PC-9 (cell line): ENCODE data around the gene INSL4. TPM values are rescaled to one million over a fixed set of nuclear protein-coding genes. Genes with fewer than 3 reads are reported as not detected.

Experiments
- BruUV-seq: library from RNA; stranded (reverse); fragments of 400-500 nt; replicated peaks from 2 replicates; lab custom pipeline; 2021; lab: Mats Ljungman, UMichigan
- CTCF ChIA-PET: fragments of 300-600 bp; sonication (Branson Sonifier 250); formaldehyde crosslinking; loops from one replicate; lab custom pipeline; 2022; ENCODE audit warnings: antibody characterized with exemption; lab: Charles Lee
- POLR2A ChIA-PET: fragments of 300-600 bp; sonication (Branson Sonifier 250); formaldehyde crosslinking; loops from one replicate; lab custom pipeline; 2022; ENCODE audit warnings: antibody characterized with exemption; ENCODE audit not compliant: unreplicated experiment; lab: Charles Lee
- DNase-seq, 2 experiments: peaks; one replicate each; pipeline versions ENCODE4 v3.0.0 to v3.0.0-alpha.2; 2015 to 2022; ENCODE audit warnings: mixed read lengths in 1 of 2
- H2AFZ ChIP-seq: fragments of 200-600 bp; sonication (generic); 2 replicates; pipeline ENCODE4 v1.8.1; 2017; ENCODE audit warnings: antibody characterized with exemption
- H3F3A ChIP-seq: fragments of 200-600 bp; sonication (generic); 2 replicates; pipeline ENCODE4 v1.8.1; 2017; ENCODE audit warnings: antibody characterized with exemption, mild to moderate bottlenecking, low read depth; ENCODE audit not compliant: insufficient read depth
- H3K27ac ChIP-seq: fragments of 200-600 bp; sonication (generic); 2 replicates; pipeline ENCODE4 v1.6.1; 2016; ENCODE audit warnings: mixed run types
- H3K27me3 ChIP-seq: fragments of 200-600 bp; sonication (generic); 2 replicates; pipeline ENCODE4 v1.6.1; 2016; ENCODE audit warnings: low read depth, mixed run types; ENCODE audit not compliant: insufficient read depth
- H3K36me3 ChIP-seq: fragments of 200-600 bp; sonication (generic); 2 replicates; pipeline ENCODE4 v1.6.1; 2016; ENCODE audit warnings: low read depth, mixed run types
- H3K4me1 ChIP-seq: fragments of 200-600 bp; sonication (generic); replicated peaks from 2 replicates; pipeline ENCODE4 v1.6.1; 2016; ENCODE audit warnings: mixed run types; ENCODE audit not compliant: insufficient read depth
- H3K4me2 ChIP-seq: fragments of 200-600 bp; sonication (generic); 2 replicates; pipeline ENCODE4 v1.6.1; 2017; ENCODE audit warnings: mixed run types
- H3K4me3 ChIP-seq: fragments of 200-600 bp; sonication (generic); 2 replicates; pipeline ENCODE4 v1.6.1; 2016; ENCODE audit warnings: mixed run types
- H3K79me2 ChIP-seq: fragments of 200-600 bp; sonication (generic); 2 replicates; pipeline ENCODE4 v1.6.1; 2017; ENCODE audit warnings: low read depth, mixed run types
- H3K9me2 ChIP-seq: fragments of 200-600 bp; sonication (generic); 2 replicates; pipeline ENCODE4 v1.8.1; 2017; ENCODE audit warnings: mild to moderate bottlenecking; ENCODE audit not compliant: insufficient read depth
- H3K9me3 ChIP-seq: fragments of 200-600 bp; sonication (generic); 2 replicates; pipeline ENCODE4 v1.8.1; 2016; ENCODE audit warnings: low read depth; ENCODE audit not compliant: insufficient read depth
- H4K20me1 ChIP-seq: fragments of 200-600 bp; sonication (generic); 2 replicates; pipeline ENCODE4 v1.8.1; 2017; ENCODE audit not compliant: insufficient read depth
- EZH2 ChIP-seq: fragments of 200-600 bp; sonication (generic); IDR thresholded peaks from 2 replicates; pipeline ENCODE4 v1.8.0; 2017; ENCODE audit warnings: antibody characterized with exemption, low read depth
- intact Hi-C: fragments of 100-400 bp; cut with micrococcal nuclease; formaldehyde crosslinking; loops from one replicate; pipeline ENCODE4 v1.10.0; 2022; ENCODE audit not compliant: unreplicated experiment
- total RNA-seq: library from RNA; stranded (reverse); gene quantifications from 2 replicates; pipeline ENCODE4 v1.2.3, GENCODE V29; 2021
- TF ChIP-seq, protein P1 (sequence below): fragments of 200-600 bp; sonication (generic); conservative IDR thresholded peaks from 2 replicates; pipeline ENCODE4 v1.6.1; 2017; ENCODE audit warnings: mixed run types, antibody characterized with exemption, mild to moderate bottlenecking, moderate library complexity

Gene INSL4
- total RNA-seq, 1 experiment from 2014 or later = not detected

DNA sequence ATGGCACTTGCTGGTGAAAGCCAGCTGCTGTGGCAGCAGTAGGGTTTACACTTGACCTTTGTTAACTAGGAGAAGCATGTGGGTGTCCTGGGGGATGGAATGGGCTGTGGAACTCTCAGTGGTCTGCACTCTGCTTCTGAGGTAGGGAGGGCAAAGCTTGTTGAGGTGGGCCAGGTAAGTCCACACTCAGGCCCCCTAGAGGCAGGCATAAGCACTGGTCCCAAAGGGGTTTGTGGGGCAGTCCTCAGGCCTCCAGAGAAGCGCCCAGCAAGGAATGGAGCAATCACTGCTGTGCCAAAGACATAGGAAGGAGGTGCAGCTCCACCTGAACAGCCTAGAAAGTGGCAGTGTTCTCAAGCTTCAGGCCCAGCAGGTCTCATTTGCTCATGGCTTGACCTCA is 34.7 kb downstream of the INSL4 start:
- TF ChIP-seq, protein P1, sequence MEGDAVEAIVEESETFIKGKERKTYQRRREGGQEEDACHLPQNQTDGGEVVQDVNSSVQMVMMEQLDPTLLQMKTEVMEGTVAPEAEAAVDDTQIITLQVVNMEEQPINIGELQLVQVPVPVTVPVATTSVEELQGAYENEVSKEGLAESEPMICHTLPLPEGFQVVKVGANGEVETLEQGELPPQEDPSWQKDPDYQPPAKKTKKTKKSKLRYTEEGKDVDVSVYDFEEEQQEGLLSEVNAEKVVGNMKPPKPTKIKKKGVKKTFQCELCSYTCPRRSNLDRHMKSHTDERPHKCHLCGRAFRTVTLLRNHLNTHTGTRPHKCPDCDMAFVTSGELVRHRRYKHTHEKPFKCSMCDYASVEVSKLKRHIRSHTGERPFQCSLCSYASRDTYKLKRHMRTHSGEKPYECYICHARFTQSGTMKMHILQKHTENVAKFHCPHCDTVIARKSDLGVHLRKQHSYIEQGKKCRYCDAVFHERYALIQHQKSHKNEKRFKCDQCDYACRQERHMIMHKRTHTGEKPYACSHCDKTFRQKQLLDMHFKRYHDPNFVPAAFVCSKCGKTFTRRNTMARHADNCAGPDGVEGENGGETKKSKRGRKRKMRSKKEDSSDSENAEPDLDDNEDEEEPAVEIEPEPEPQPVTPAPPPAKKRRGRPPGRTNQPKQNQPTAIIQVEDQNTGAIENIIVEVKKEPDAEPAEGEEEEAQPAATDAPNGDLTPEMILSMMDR = no peak
- no peak for TF ChIP-seq EZH2
- BruUV-seq = no TSS peak
- Histone ChIP-seq H3K27ac (no peak overlapping the region), H3K4me2 (no peak overlapping the region), H3K36me3 (no peaks in the 10 kb centered on the region), H3K79me2 (no peaks in the 10 kb centered on the region), H4K20me1 (no peaks in the 10 kb centered on the region), H2AFZ (no peak overlapping the region), H3K9me2 (no peaks in the 10 kb centered on the region), H3K9me3 (no peaks in the 10 kb centered on the region; the same call in 1 of the 2 replicates), H3K27me3 (no peaks in the 10 kb centered on the region), H3F3A (0 out of 2 replicates have a peak, but pooled peaks cover 5% of the 10 kb centered on the region), H3K4me3 (no peak overlapping the region), H3K4me1 (peaks cover 8% of the 10 kb centered on the region; the same call in 1 of the 2 replicates)
- no peak for DNase-seq
- POLR2A ChIA-PET = no interaction called here
- intact Hi-C loops = no loop called here
- CTCF ChIA-PET = no interaction called here

DNA sequence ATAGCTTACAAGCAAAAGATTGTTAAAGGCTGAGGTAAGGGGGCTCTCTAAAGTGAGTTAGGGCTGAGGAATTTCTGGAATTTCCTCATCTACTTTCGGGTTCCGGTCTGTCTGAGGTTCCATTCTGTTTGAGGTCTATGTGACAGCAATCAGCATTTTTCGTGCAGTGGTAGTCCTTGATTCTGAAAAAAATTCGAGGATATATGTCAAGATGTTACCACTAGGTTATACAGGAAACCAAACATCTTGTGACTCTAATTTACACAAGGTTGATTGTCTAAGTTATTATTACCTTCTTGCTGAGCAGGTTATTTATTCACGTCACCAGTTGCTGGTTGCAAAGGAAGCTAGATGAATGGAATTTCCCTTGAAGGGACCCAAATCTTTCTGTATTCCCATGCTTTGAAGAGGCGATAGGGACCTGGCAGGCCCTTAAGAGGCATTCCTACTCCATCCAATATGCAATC is 38.1 kb downstream of the INSL4 start:
- Histone ChIP-seq H3K4me2 (peak overlapping the region; percentile 42), H2AFZ (no peak overlapping the region), H3F3A (0 out of 2 replicates have a peak, but pooled peaks cover 5% of the 10 kb centered on the region), H3K9me3 (no peaks in the 10 kb centered on the region; the same call in 1 of the 2 replicates), H3K27me3 (no peaks in the 10 kb centered on the region), H3K79me2 (no peaks in the 10 kb centered on the region), H3K4me1 (peaks cover 8% of the 10 kb centered on the region; the same call in 1 of the 2 replicates), H3K36me3 (no peaks in the 10 kb centered on the region), H3K27ac (peak overlapping the region; percentile 41; the same call in 1 of the 2 replicates), H3K4me3 (no peak overlapping the region), H3K9me2 (no peaks in the 10 kb centered on the region), H4K20me1 (no peaks in the 10 kb centered on the region)
- BruUV-seq = no TSS peak
- ChIA-PET POLR2A (no interaction called here), CTCF (no interaction called here)
- peak; percentile 22 to 33 for DNase-seq
- TF ChIP-seq, protein P1 = no peak
- TF ChIP-seq EZH2 = no peak
- intact Hi-C loops = no loop called here

DNA sequence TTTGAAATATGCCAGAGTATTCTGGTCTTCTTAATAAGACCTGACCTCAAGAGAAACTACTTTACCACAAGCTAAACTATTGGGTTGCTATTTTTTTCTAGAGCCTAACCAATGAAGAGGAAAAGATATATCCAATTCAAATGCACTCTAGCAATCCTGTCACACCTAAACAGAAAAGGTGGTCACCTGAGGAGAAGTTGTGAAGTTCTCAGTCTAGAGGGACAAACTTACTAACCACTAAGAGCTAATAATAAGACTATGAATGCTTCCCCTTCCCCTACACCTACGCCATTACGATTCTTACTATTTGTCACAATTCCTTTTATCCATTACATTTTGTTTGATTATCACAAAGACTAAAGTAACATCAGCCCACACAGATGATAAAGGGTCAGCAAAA is 43.6 kb downstream of the INSL4 start:
- H3K4me2 ChIP-seq = no peak overlapping the region
- H3K4me1 ChIP-seq = no peaks in the 10 kb centered on the region
- H4K20me1 ChIP-seq = no peaks in the 10 kb centered on the region
- no TSS peak for BruUV-seq
- POLR2A ChIA-PET = no interaction called here
- no peaks in the 10 kb centered on the region for H3K27me3 ChIP-seq
- H3K4me3 ChIP-seq = no peak overlapping the region
- H3K27ac ChIP-seq = no peak overlapping the region
- H3K9me2 ChIP-seq = no peaks in the 10 kb centered on the region
- intact Hi-C loops = no loop called here
- no peak for DNase-seq
- H3K9me3 ChIP-seq = no peaks in the 10 kb centered on the region
- CTCF ChIA-PET = no interaction called here
- H3F3A ChIP-seq = no peaks in the 10 kb centered on the region
- H3K79me2 ChIP-seq = no peaks in the 10 kb centered on the region
- TF ChIP-seq EZH2 = no peak
- TF ChIP-seq, protein P1 = no peak
- H2AFZ ChIP-seq = no peak overlapping the region
- H3K36me3 ChIP-seq = no peaks in the 10 kb centered on the region
